Lung (tissue), 12 donors: ENCODE measurements around the gene DYNC1H1. TPM values are rescaled to one million over a fixed set of nuclear protein-coding genes. Genes with fewer than 3 reads are reported as not detected.
"Not testable (repeated sequence)": the region's sequence is repeated elsewhere in the genome, so short reads cannot be mapped to it uniquely, and the experiment has no call there.

ENCODE experiments used
- ATAC-seq: fragments of 200-7000 bp; cut with Tn5 transposase; one replicate; pipeline ENCODE4 v1.9.1; 2020; ENCODE audit warnings: moderate number of reproducible peaks; ENCODE audit not compliant: insufficient read depth, low FRiP score
- DNase-seq, 3 donors: peaks; one replicate each; pipeline ENCODE4 v3.0.0-alpha.2; 2013 to 2017
- H3K27ac ChIP-seq, 2 donors: one replicate each; pipeline ENCODE4 v1.5.1; 2013; ENCODE audit warnings: mild to moderate bottlenecking in 2 of 2, moderate library complexity in 2 of 2, control low read depth in 1 of 2, inconsistent platforms in 1 of 2, low read depth in 1 of 2, low read length in 1 of 2
- H3K27me3 ChIP-seq, 3 donors: one replicate each; pipeline ENCODE4 v1.5.1; 2013; ENCODE audit warnings: low read length in 2 of 3; ENCODE audit not compliant: control insufficient read depth in 3 of 3, insufficient read depth in 3 of 3
- H3K36me3 ChIP-seq, 4 donors: one replicate each; pipeline ENCODE4 v1.5.1; 2013; ENCODE audit warnings: low read length in 4 of 4, mild to moderate bottlenecking in 1 of 4, moderate library complexity in 1 of 4; ENCODE audit not compliant: control insufficient read depth in 4 of 4, insufficient read depth in 4 of 4
- H3K4me1 ChIP-seq, 5 donors: one replicate each; pipeline ENCODE4 v1.5.1; 2013; ENCODE audit warnings: low read length in 5 of 5, mild to moderate bottlenecking in 2 of 5, moderate library complexity in 1 of 5; ENCODE audit not compliant: control insufficient read depth in 5 of 5, insufficient read depth in 5 of 5
- H3K4me3 ChIP-seq: one replicate; pipeline ENCODE4 v1.5.1; 2013; ENCODE audit warnings: mild to moderate bottlenecking, control low read depth, moderate library complexity
- H3K9ac ChIP-seq, 2 donors: one replicate each; pipeline ENCODE4 v1.5.1; 2013; ENCODE audit warnings: low read length in 2 of 2, control low read depth in 1 of 2; ENCODE audit not compliant: insufficient read depth in 1 of 2
- H3K9me3 ChIP-seq, 4 donors: one replicate each; pipeline ENCODE4 v1.5.1; 2013; ENCODE audit warnings: low read length in 3 of 4, mild to moderate bottlenecking in 1 of 4, moderate library complexity in 1 of 4; ENCODE audit not compliant: control insufficient read depth in 4 of 4, insufficient read depth in 3 of 4
- WGBS, 2 donors: extraction: QIAGEN DNeasy Blood & Tissue Kit; methylation state at CpG; one replicate each; pipeline ENCODE4 v1.1.7; 2013; 5-methylcytosine and 5-hydroxymethylcytosine counted together
- polyA plus RNA-seq, 2 donors: library from polyadenylated mRNA; stranded (reverse); fragments of 200-250 nt; gene quantifications; one replicate each; pipeline ENCODE4 v1.2.1, GENCODE V29; 2013
- total RNA-seq, 2 donors: library from RNA; depleted of rRNA in 1 of 2; stranded (reverse); fragments of >200 nt in 1 of 2; gene quantifications; one replicate each; pipeline ENCODE4 v1.2.1, GENCODE V29; 2014 to 2021
- TF ChIP-seq, protein P1 (sequence below): IDR thresholded peaks from 2 replicates; pipeline ENCODE4 v1.5.1; 2012; ENCODE audit warnings: mild to moderate bottlenecking; ENCODE audit errors: control extremely low read depth, extremely low read depth
- donor health status: control.
- donor health status: control.
- donor health status: Bipolar disorder and iron deficiency.
- donor health status: healthy.
- donor health status: DM: yes; HTN: yes; CAD: no.

DYNC1H1 gene
- total and polyA plus RNA-seq, 4 donors: 111 to 485 (median 328) TPM

- TF ChIP-seq, protein P1, sequence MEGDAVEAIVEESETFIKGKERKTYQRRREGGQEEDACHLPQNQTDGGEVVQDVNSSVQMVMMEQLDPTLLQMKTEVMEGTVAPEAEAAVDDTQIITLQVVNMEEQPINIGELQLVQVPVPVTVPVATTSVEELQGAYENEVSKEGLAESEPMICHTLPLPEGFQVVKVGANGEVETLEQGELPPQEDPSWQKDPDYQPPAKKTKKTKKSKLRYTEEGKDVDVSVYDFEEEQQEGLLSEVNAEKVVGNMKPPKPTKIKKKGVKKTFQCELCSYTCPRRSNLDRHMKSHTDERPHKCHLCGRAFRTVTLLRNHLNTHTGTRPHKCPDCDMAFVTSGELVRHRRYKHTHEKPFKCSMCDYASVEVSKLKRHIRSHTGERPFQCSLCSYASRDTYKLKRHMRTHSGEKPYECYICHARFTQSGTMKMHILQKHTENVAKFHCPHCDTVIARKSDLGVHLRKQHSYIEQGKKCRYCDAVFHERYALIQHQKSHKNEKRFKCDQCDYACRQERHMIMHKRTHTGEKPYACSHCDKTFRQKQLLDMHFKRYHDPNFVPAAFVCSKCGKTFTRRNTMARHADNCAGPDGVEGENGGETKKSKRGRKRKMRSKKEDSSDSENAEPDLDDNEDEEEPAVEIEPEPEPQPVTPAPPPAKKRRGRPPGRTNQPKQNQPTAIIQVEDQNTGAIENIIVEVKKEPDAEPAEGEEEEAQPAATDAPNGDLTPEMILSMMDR: no peak
- ATAC-seq (no peak), DNase-seq (no peak)
- H3K4me1 ChIP-seq: no peaks in the 10 kb centered on the region
- H3K9me3 ChIP-seq: no peaks in the 10 kb centered on the region
- no peak overlapping the region for H3K4me3 ChIP-seq
- H3K27me3 ChIP-seq: no peaks in the 10 kb centered on the region
- WGBS, 2 donors: 94 to 96% methylated on average over 4 of the region's 4 CpGs
- H3K36me3 ChIP-seq: peaks cover 4 to 7% (median 5%) of the 10 kb centered on the region in 4 donors
- no peak overlapping the region for H3K9ac ChIP-seq
- no peak overlapping the region for H3K27ac ChIP-seq
Observed at GRCh38 chr14:102074415-102074964, 110.1 kb downstream of the DYNC1H1 start.

DNA sequence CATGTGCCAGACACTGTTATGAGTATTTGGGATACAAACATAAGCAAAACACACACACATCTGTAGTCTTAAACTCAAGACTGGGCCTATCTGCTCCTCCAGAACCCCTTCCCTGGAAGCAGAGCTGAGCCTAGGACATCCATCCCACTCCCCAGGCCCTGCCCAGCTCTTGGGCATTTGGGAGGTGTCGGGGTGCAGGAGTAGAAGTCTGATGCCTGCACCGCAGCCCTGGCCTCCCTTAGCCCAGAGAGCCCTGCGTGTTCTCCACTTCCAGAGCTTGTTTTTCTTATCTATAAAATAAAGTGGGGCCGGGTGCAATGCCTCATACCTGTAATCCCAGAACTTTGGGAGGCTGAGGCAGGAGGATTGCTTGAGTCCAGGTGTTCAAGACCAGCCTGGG, 110.8 kb downstream of the DYNC1H1 start:
- TF ChIP-seq, protein P1: no peak
- no peak overlapping the region for H3K27ac ChIP-seq
- no peaks in the 10 kb centered on the region for H3K9me3 ChIP-seq
- DNase-seq (no peak), ATAC-seq (no peak)
- WGBS, 2 donors: 91 to 97% methylated on average over 4 of the region's 4 CpGs
- H3K4me3 ChIP-seq: no peak overlapping the region
- H3K36me3 ChIP-seq: peaks cover 9 to 12% (median 11%) of the 10 kb centered on the region in 4 donors
- no peaks in the 10 kb centered on the region for H3K27me3 ChIP-seq
- H3K4me1 ChIP-seq: no peaks in the 10 kb centered on the region
- no peak overlapping the region for H3K9ac ChIP-seq

DNA sequence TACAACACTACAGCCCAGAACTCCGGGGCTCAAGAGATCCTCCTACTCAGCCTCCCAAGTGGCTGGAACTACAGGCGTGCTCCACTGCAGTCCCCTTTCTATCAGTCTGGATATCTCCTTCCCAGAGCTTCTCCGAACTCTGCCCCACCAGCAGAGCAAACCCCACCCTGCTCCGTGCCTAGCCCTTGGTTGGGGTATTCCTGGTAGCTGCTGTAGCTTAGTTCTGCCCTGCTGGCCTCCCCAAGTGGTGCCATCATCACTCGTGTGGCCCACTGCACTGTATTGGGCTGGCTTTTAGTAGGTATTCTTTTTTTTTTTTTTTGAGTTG, 113.0 kb downstream of the DYNC1H1 start:
- no peak for DNase-seq
- Histone ChIP-seq H3K4me1 (no peaks in the 10 kb centered on the region), H3K36me3 (peaks cover 20 to 30% (median 29%) of the 10 kb centered on the region in 4 donors), H3K27me3 (no peaks in the 10 kb centered on the region), H3K9ac (no peak overlapping the region), H3K9me3 (no peaks in the 10 kb centered on the region), H3K27ac (no peak overlapping the region), H3K4me3 (no peak overlapping the region)
- WGBS, 2 donors: 87 to 91% methylated on average over 5 of the region's 5 CpGs
- ATAC-seq: no peak
- TF ChIP-seq, protein P1: no peak

GRCh38 chr14:102078361-102078791, 114.0 kb downstream of the DYNC1H1 start:
- not testable (repeated sequence) for H3K27me3 ChIP-seq, H3K27ac ChIP-seq, H3K9ac ChIP-seq, H3K4me1 ChIP-seq, H3K9me3 ChIP-seq, ATAC-seq, H3K4me3 ChIP-seq, DNase-seq
- WGBS, 2 donors: 94 to 95% methylated on average over 11 of the region's 11 CpGs
- peaks cover 26 to 39% (median 36%) of the 10 kb centered on the region in 4 donors for H3K36me3 ChIP-seq
